HepG2 (cell line): Measurements from ENCODE around the gene CARD9. TPM values are rescaled to one million over a fixed set of nuclear protein-coding genes. Genes with fewer than 3 reads are reported as not detected.
A peak's percentile ranks its signal among the peaks of the same experiment; 100 is the strongest.

Experiments
- CBFB ChIP-seq: sonication (generic); formaldehyde crosslinking; IDR thresholded peaks from 2 replicates; pipeline ENCODE4 v1.4.0; 2020; ENCODE audit warnings: missing genetic modification reagents
- ETV6 ChIP-seq: sonication (generic); formaldehyde crosslinking; conservative IDR thresholded peaks from 2 replicates; pipeline ENCODE4 v1.4.0; 2020; ENCODE audit warnings: missing genetic modification reagents
- IRX3 ChIP-seq: sonication (generic); formaldehyde crosslinking; IDR thresholded peaks from 2 replicates; pipeline ENCODE4 v1.8.1; 2023; ENCODE audit warnings: mild to moderate bottlenecking, low read depth, missing genetic modification reagents, borderline replicate concordance
- KLF6 ChIP-seq: IDR thresholded peaks from 2 replicates; pipeline ENCODE4 v1.8.0; 2016; ENCODE audit warnings: missing biosample characterization, missing genetic modification reagents
- MAFK ChIP-seq, 2 experiments: IDR thresholded peaks in 1 of 2; conservative IDR thresholded peaks in 1 of 2; 2 replicates each; pipeline ENCODE4 v1.6.1; 2011; ENCODE audit warnings: improper control_type of control experiment in 2 of 2, low read length in 2 of 2
- REPIN1 ChIP-seq: sonication (generic); formaldehyde crosslinking; IDR thresholded peaks from 2 replicates; pipeline ENCODE4 v1.8.0; 2022; ENCODE audit warnings: missing genetic modification reagents, low read depth, mild to moderate bottlenecking, borderline replicate concordance
- YEATS4 ChIP-seq: sonication (generic); formaldehyde crosslinking; IDR thresholded peaks from 2 replicates; pipeline ENCODE4 v1.4.0; 2020; ENCODE audit warnings: missing genetic modification reagents, borderline replicate concordance
- ZNF234 ChIP-seq: sonication (generic); formaldehyde crosslinking; conservative IDR thresholded peaks from 2 replicates; pipeline ENCODE4 v1.5.1; 2020; ENCODE audit warnings: mild to moderate bottlenecking, missing genetic modification reagents
- ZNF737 ChIP-seq: sonication (generic); formaldehyde crosslinking; IDR thresholded peaks from 2 replicates; pipeline ENCODE4 v1.5.0; 2020; ENCODE audit warnings: missing genetic modification reagents, mild to moderate bottlenecking, borderline replicate concordance
- ZNF776 ChIP-seq: sonication (generic); formaldehyde crosslinking; IDR thresholded peaks from 2 replicates; pipeline ENCODE4 v1.4.0; 2020; ENCODE audit warnings: mild to moderate bottlenecking, missing genetic modification reagents
- ZSCAN12 ChIP-seq: sonication (generic); formaldehyde crosslinking; IDR thresholded peaks from 2 replicates; pipeline ENCODE4 v1.9.0; 2021; ENCODE audit warnings: mild to moderate bottlenecking, missing genetic modification reagents
- polyA plus RNA-seq, 8 experiments: library from polyadenylated mRNA; depleted of rRNA in 3 of 8; stranded (reverse) in 7 of 8; unstranded in 1 of 8; fragments of >200 nt; fragmentation: Illumina TruSeq in 4 of 8; extraction: Trizol in 4 of 8; gene quantifications; 2 replicates each; pipeline versions ENCODE4 v1.2.1 to v1.2.3, GENCODE V29; 2011 to 2016; ENCODE audit warnings: low read depth in 4 of 8, missing spikeins in 1 of 8, mixed read lengths in 1 of 8; ENCODE audit not compliant: insufficient read depth in 1 of 8
- total RNA-seq, 5 experiments: library from RNA; depleted of rRNA; stranded (reverse); fragments of >200 nt; fragmentation: Illumina TruSeq; extraction: Trizol; gene quantifications; 2 replicates each; pipeline ENCODE4 v1.2.3, GENCODE V29; 2016; ENCODE audit warnings: low read depth in 1 of 5
- TF ChIP-seq, protein P1 (sequence below): sonication (generic); formaldehyde crosslinking; IDR thresholded peaks from 2 replicates; pipeline ENCODE4 v1.4.0; 2020; ENCODE audit warnings: mild to moderate bottlenecking, missing genetic modification reagents
- TF ChIP-seq, protein P2 (sequence below): sonication (generic); formaldehyde crosslinking; IDR thresholded peaks from 2 replicates; pipeline ENCODE4 v1.8.0; 2022; ENCODE audit warnings: mild to moderate bottlenecking, missing genetic modification reagents, borderline replicate concordance
- TF ChIP-seq, protein P3 (sequence below): sonication (generic); formaldehyde crosslinking; IDR thresholded peaks from 2 replicates; pipeline ENCODE4 v1.5.1; 2020; ENCODE audit warnings: mild to moderate bottlenecking, missing genetic modification reagents, borderline replicate concordance

Gene CARD9
- total and polyA plus RNA-seq, 2 of the 13 experiments (the other 11 are each of a cell fraction or from before 2014, with no cell fraction given) = 3.3 to 7.4 TPM

DNA sequence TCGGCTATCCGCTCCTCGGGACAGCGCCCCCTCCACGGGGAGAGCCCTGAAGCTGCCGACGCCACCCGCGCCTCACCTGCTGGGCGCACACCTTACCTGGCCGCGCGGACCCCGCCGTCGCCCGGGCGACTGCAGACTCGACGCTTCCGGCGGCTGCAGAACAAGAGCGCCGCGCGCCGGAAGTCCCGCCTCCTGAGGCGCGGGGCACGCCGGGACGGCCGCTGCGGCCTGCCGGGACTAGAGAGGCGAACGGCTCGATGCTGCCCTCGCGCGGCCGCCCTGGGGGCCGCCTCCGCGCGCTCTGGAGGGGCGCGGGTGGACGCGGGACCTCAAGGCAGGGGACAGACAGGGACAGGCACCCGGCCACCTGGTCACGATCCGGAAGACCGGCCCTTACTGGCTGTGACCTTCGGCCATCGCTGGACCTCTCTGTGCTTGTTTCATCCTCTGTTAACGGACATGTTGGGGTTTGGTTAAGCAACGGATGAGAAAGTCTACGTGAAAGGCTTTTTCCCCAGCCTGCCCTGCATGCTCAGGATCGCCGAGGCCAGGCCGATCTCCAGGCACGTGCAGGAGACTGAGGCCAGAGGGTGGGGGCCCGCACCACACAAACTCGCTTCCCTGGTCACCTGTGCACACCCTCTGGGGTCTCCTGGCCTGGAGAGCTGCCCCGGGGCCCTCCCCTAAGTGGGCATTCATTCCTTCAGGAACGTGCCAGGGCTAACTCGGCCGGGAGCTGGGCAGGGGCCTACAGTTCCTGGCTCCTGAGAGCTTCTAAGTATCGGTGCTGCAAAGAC lies 26.8 kb upstream of the CARD9 start, which contains the start of gene SNAPC4 (continued):
- TF ChIP-seq, protein P1, sequence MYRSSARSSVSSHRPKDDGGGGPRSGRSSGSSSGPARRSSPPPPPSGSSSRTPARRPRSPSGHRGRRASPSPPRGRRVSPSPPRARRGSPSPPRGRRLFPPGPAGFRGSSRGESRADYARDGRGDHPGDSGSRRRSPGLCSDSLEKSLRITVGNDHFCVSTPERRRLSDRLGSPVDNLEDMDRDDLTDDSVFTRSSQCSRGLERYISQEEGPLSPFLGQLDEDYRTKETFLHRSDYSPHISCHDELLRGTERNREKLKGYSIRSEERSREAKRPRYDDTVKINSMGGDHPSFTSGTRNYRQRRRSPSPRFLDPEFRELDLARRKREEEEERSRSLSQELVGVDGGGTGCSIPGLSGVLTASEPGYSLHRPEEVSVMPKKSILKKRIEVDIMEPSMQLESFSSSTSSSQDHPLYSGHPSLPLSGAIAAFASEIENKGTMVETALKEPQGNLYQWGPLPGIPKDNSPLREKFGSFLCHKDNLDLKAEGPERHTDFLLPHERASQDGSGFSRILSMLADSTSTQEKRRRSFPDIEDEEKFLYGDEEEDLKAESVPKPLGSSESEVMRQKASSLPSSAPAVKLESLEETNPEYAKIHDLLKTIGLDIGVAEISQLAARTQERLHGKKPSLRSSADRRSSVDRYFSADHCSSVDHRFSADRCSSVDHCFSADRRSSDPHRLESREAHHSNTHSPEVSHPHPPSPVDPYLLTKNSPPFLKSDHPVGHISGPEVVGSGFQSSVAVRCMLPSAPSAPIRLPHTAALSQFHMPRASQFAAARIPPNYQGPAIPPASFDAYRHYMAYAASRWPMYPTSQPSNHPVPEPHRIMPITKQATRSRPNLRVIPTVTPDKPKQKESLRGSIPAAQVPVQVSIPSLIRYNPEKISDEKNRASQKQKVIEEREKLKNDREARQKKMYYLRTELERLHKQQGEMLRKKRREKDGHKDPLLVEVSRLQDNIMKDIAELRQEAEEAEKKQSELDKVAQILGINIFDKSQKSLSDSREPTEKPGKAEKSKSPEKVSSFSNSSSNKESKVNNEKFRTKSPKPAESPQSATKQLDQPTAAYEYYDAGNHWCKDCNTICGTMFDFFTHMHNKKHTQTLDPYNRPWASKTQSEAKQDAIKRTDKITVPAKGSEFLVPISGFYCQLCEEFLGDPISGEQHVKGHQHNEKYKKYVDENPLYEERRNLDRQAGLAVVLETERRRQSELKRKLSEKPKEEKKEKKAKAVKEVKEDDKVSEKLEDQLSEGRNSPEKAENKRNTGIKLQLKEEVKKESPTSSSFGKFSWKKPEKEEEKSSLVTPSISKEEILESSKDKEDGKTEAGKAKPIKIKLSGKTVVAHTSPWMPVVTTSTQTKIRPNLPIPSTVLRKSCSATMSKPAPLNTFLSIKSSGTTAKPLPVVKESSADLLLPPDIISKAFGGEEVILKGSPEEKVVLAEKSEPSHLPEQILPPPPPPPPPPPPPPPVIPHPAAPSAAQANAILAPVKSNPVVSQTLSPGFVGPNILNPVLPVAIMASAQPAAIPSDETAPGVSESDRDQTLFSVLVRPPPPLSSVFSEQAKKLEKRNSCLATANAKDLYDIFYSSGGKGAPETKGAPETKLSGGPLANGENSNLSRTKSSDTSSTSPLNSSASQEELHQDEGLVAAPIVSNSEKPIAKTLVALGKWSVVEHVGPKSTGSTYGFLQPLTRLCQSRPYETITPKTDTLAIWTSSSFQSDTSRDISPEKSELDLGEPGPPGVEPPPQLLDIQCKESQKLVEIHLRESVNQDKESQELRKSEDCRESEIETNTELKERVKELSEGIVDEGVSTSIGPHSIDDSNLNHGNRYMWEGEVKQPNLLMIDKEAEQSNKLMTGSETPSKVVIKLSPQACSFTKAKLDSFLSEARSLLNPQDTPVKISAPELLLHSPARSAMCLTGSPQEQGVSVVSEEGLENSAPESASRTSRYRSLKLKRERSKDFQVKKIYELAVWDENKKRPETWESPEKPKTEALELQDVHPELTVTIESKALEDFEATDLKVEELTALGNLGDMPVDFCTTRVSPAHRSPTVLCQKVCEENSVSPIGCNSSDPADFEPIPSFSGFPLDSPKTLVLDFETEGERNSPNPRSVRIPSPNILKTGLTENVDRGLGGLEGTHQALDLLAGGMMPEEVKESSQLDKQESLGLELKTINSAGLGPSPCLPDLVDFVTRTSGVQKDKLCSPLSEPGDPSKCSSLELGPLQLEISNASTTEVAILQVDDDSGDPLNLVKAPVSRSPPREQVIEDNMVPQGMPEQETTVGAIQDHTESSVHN (CRISPR knock-in tag) = no peak
- TF ChIP-seq YEATS4 = peak; percentile 34; the same call in 1 of the 2 replicates
- no peak for TF ChIP-seq ZSCAN12 (CRISPR knock-in tag)
- no peak for TF ChIP-seq IRX3
- TF ChIP-seq, protein P2, sequence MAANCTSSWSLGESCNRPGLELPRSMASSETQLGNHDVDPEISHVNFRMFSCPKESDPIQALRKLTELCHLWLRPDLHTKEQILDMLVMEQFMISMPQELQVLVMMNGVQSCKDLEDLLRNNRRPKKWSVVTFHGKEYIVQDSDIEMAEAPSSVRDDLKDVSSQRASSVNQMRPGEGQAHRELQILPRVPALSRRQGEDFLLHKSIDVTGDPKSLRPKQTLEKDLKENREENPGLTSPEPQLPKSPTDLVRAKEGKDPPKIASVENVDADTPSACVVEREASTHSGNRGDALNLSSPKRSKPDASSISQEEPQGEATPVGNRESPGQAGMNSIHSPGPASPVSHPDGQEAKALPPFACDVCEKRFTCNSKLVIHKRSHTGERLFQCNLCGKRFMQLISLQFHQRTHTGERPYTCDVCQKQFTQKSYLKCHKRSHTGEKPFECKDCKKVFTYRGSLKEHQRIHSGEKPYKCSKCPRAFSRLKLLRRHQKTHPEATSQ (CRISPR knock-in tag) = 0 out of 2 replicates have a peak, but pooled peaks have one; percentile 55
- no peak for TF ChIP-seq MAFK (conservative IDR thresholded peaks at IDR 0.05 in 1 of 2, IDR thresholded peaks at IDR 0.05 in 1 of 2; ENCODE audit: low read length in 2 of 2)
- peak; percentile 88 for TF ChIP-seq REPIN1 (CRISPR knock-in tag)
- no peak for TF ChIP-seq ZNF737 (CRISPR knock-in tag)
- TF ChIP-seq, protein P3, sequence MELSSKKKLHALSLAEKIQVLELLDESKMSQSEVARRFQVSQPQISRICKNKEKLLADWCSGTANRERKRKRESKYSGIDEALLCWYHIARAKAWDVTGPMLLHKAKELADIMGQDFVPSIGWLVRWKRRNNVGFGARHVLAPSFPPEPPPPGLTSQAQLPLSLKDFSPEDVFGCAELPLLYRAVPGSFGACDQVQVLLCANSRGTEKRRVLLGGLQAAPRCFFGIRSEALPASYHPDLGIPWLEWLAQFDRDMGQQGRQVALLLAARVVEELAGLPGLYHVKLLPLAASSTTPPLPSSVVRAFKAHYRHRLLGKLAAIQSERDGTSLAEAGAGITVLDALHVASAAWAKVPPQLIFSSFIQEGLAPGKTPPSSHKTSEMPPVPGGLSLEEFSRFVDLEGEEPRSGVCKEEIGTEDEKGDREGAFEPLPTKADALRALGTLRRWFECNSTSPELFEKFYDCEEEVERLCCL = no peak
- peak; percentile 52; the same call in 1 of the 2 replicates for TF ChIP-seq KLF6 (CRISPR knock-in tag)
- no peak; the same call in 1 of the 2 replicates for TF ChIP-seq ETV6 (CRISPR knock-in tag)
- TF ChIP-seq ZNF234 (CRISPR knock-in tag) = no peak
- TF ChIP-seq CBFB (CRISPR knock-in tag) = peak; percentile 72
- peak; percentile 40; the same call in 1 of the 2 replicates for TF ChIP-seq ZNF776
